NOMO-1 (cell line): ENCODE measurements around the gene PPM1D.
A peak's percentile ranks its signal among the peaks of the same experiment; 100 is the strongest.
"Not testable (repeated sequence)": the region's sequence is repeated elsewhere in the genome, so short reads cannot be mapped to it uniquely, and the experiment has no call there.

Experiments
- DNase-seq, 2 experiments: peaks; one replicate each; lab custom pipeline; 2025; ENCODE audit not compliant: unreplicated experiment in 2 of 2; lab: John Stamatoyannopoulos, UW

Gene PPM1D

DNA sequence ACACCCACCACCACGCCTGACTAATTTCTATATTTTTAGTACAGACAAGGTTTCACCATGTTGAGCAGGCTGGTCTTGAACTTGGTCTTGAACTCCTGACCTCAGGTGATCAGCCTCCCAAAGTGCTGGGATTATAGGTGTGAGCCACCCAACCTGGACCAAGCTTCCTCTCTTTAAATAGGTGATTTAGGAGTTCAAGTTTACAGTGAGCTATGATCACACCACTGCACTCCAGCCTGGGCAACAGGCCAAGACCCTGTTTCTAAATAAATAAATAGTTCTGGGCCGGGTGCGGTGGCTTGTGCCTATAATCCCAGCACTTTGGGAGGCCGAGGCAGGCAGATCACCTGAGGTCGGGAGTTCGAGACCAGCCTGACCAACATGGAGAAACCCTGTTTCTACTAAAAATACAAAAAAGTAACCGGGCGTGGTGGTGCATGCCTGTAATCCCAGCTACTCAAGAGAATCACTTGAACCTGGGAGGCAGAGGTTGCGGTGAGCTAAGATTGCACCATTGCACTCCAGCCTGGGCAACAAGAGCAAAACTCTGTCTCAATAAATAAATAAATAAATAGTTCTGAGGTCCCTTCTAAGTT, 6.5 kb upstream of the PPM1D start:
- DNase-seq: not testable (repeated sequence)

- DNase-seq: not testable (repeated sequence)
Measured at GRCh38 chr17:60594170-60594569, 5.8 kb upstream of the PPM1D start.

- DNase-seq: no peak
Measured at GRCh38 chr17:60594734-60595133, 5.3 kb upstream of the PPM1D start.

DNA sequence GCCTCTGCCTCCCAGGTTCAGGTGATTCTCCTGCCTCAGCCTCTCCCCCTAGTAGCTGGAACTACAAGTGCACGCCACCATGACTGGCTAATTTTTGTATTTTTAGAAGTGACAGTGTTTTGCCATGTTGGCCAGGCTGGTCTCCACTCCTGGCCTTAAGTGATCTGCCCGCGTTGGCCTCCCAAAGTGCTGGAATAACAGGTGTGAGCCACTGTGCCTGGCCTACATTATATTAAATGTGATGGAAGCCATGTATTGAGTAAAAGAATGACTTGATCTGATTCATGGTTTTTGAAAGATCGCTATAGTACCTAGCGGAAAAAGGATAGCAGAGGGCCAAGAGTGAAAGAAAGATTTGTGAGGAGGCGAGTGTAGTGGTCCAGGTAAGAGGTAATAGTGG, 2.7 kb upstream of the PPM1D start:
- no peak for DNase-seq

- DNase-seq: peak; percentile 28 to 64
Measured at GRCh38 chr17:60598001-60598736, 1.8 kb upstream of the PPM1D start.

- no peak for DNase-seq
Measured at GRCh38 chr17:60599220-60599619, 773 bp upstream of the PPM1D start.

GRCh38 chr17:60600490-60601446, 775 bp downstream of the PPM1D start:
- peak; percentile 53 to 66 for DNase-seq

DNA sequence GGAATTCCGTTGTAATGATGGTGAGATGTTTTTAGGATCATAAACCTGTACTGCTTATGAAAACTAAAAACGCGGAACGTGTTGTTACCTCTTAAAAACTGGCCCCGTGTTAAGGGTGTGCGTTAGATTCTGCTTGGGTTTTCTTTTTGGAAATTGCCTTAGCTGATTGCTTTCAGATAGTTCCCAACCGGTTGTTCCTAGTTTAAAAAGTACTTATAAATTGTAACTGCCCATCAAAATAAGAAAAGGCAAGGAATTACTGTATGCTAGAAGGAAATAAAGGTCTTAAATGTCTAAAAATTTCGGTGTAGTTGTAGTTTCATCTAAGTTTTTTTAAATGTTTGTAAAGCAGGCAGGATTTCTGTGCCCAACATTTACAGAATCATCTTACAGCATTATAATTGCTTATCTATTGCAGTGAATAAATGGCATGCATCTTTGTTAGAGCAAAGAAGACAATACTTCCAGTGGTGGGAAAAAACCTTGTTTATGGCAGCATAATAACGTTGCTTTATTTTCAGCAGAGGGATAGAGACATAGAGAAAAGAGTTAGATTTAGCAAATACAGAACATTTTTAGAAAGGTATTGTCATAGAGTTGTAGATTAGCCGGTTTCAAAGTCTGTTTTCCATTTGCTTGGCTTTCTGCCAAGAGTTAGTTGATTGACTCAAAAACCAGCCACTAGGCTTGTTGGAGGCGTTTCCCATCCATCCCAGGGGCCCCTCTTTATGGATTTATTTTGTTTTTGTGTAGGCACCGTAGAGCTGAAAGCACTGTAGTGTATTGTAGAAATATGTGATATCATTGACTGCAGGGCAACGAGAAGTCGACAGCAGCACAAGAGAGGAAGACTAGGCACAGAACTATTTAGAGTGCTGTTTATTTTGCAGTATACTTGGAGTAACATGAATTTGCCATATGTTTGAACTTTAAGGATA, 1.7 kb downstream of the PPM1D start:
- peak in 1 of 2 experiments; percentile 57 for DNase-seq

DNA sequence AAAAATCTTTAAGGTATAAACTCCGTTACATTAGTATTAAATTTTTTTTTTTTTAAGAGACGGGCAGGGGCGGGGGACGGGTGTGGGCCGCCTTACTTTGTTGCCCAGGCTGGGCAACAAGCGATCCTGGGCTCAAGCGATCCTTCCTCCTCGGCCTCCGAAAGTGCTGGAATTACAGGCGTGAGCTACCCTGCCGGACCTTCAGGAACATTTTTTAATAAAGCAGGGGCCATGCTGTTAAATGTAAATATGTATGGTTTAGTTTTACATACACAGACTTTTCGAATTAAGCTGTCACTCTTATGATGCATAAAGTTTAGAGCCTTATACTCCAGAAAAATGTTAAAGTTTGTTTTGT, 2.4 kb downstream of the PPM1D start:
- DNase-seq: no peak

- no peak for DNase-seq
Measured at GRCh38 chr17:60602871-60603270, 2.9 kb downstream of the PPM1D start.

DNA sequence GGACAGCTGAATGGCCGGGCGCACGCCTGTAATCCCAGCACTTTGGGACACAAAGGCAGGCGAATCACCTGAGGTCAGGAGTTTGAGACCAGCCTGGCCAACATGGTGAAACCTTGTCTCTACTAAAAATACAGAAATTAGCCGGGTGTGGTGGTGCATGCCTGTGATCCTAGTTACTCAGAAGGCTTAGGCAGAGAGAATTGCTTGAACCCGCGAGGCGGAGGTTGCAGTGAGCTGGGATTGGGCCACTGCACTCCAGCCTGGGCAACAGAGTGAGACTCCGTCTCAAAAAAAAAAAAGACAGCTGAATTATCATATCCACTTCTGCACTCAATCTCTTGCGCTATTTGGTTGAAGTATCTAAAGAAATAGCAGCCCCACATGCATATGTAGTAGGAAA, 3.5 kb downstream of the PPM1D start:
- not testable (repeated sequence) for DNase-seq

GRCh38 chr17:60604686-60605334, 4.8 kb downstream of the PPM1D start:
- no peak for DNase-seq

DNA sequence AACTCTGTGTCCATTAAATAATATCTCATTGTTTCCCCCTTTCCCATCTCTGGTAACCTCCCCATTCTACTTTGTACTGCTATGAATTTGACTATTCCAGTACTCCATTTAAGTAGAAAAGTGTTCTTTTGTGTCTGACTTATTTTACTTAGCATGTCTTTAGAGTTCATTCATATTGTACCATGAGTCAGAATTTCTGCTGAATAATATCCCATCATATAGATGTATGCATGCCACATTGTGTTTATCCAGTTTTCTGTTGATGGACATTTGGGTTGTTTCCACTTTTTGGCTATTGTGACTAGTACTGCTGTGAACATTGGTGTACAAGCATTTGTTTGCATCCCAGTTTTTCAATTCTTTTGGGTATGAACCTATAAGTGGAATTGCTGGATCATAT, 6.0 kb downstream of the PPM1D start:
- no peak for DNase-seq

GRCh38 chr17:60610473-60610872, 10.5 kb downstream of the PPM1D start:
- no peak for DNase-seq

GRCh38 chr17:60611321-60611720, 11.3 kb downstream of the PPM1D start:
- DNase-seq: not testable (repeated sequence)

DNA sequence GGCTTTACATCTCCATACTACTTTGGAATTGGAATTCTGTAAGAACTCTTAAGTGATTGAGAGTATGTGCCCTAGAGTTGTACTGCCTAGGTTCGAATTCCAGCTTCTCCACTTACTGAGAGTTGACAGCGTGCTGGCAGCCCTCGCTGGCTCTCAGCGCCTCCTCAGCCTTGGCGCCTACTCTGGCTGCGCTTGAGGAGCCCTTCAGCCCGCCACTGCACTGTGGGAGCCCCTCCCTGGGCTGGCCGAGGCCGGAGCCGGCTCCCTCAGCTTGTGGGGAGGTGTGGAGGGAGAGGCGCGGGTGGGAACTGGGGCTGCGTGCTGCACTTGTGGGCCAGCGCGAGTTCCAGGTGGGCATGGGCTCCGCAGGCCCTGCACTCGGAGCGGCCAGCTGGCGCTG, 13.3 kb downstream of the PPM1D start:
- DNase-seq: no peak

DNA sequence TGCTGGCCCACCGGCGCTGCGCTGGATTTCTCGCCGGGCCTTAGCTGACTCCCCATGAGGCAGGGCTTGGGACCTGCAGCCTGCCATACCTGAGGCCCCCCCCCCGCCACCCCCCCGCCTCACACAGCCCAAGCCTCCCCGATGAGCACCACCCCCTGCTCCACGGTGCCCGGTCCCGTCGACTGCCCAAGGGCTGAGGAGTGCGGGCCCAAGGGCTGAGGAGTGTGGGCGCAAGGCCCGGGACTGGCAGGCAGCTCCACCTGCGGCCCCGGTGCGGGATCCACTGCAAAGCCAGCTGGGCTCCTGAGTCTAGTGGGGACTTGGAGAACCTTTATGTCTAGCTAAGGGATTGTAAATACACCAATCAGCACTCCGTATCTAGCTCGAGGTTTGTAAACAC, 13.8 kb downstream of the PPM1D start:
- not testable (repeated sequence) for DNase-seq

DNA sequence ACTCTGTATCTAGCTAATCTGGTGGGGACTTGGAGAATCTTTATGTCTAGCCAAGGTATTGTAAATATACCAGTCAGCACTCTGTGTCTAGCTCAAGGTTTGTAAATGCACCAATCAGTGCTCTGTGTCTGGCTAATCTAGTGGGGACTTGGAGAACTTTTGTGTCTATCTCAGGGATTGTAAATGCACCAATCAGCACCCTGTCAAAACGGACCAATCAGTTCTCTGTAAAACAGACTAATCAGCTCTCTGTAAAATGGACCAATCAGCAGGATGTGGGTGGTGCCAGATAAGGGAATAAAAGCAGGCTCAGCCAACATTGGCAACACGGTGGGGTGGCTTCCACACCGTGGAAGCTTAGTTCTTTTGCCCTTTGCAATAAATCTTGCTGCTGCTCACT, 14.3 kb downstream of the PPM1D start:
- DNase-seq: not testable (repeated sequence)

GRCh38 chr17:60615108-60615507, 15.1 kb downstream of the PPM1D start:
- no peak for DNase-seq

DNA sequence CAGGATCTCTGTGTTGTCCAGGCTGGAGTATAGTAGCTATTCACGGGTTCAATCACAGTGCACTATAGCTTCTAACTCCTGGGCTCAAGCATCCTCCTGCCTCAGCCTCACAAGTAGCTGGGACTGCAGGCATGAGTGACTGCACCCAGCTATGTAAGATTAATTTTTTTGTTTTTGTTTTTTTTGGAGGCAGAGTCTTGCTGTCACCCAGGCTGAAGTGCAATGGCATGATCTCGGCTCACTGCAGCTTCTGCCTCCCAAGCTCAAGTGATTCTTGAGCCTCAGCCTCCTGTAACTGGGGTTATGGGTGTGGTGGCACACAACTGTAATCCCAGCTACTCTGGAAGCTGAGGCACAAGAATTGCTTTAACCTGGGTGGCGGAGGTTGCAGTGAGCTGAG, 15.8 kb downstream of the PPM1D start:
- no peak for DNase-seq
